Left ventricle myocardium inferior (tissue), 1 donor: Measurements from ENCODE around the gene TBRG4. TPM values are rescaled to one million over a fixed set of nuclear protein-coding genes. Genes with fewer than 3 reads are reported as not detected.

Experiments used
- DNase-seq: peaks from one replicate; pipeline ENCODE4 v3.0.0-alpha.2; 2020
- H3K27ac ChIP-seq: fragments of 200-600 bp; replicated peaks from 2 replicates; pipeline ENCODE4 v1.8.0; 2021
- H3K27me3 ChIP-seq: fragments of 200-600 bp; 2 replicates; pipeline ENCODE4 v1.8.0; 2021; ENCODE audit warnings: low read depth
- H3K36me3 ChIP-seq: fragments of 200-600 bp; 2 replicates; pipeline ENCODE4 v1.8.0; 2021
- H3K4me1 ChIP-seq: fragments of 200-600 bp; 2 replicates; pipeline ENCODE4 v1.8.0; 2021
- H3K4me3 ChIP-seq: fragments of 200-600 bp; 2 replicates; pipeline ENCODE4 v1.8.0; 2021; ENCODE audit warnings: mild to moderate bottlenecking, moderate library complexity
- H3K9me3 ChIP-seq: fragments of 200-600 bp; replicated peaks from 2 replicates; pipeline ENCODE4 v1.8.0; 2021
- CTCF ChIP-seq: fragments of 200-600 bp; IDR thresholded peaks from 2 replicates; pipeline ENCODE4 v1.8.0; 2021; ENCODE audit warnings: antibody characterized with exemption, mild to moderate bottlenecking, borderline replicate concordance
- intact Hi-C: fragments of 100-400 bp; cut with micrococcal nuclease; formaldehyde crosslinking; loops from one replicate; pipeline ENCODE4 v1.11.0; 2022
- total RNA-seq: library from RNA; stranded (reverse); fragmentation: NEBNext Ultra II Directional; extraction: Animal tissue kit (Norgen Biotek cat#: 25700); gene quantifications from one replicate; pipeline ENCODE4 v1.2.1, GENCODE V29; 2021
- donor health status: DM: no; HTN: yes; CAD: no; lungs with severe emphysema.

TBRG4 gene
- total RNA-seq, 1 donor from 2014 or later: 79.3 TPM

GRCh38 chr7:45055016-45055415 is 56.5 kb downstream of the TBRG4 start:
- peaks cover 3% of the 10 kb centered on the region for H3K4me1 ChIP-seq
- H3K4me3 ChIP-seq: no peak overlapping the region
- no peaks in the 10 kb centered on the region for H3K9me3 ChIP-seq
- DNase-seq: no peak
- H3K27me3 ChIP-seq: no peaks in the 10 kb centered on the region
- intact Hi-C loops: no loop called here
- peaks cover 6% of the 10 kb centered on the region for H3K36me3 ChIP-seq
- H3K27ac ChIP-seq: no peak overlapping the region
- no peak for TF ChIP-seq CTCF

GRCh38 chr7:45054442-45054841 is 57.1 kb downstream of the TBRG4 start:
- H3K27ac ChIP-seq: no peak overlapping the region
- TF ChIP-seq CTCF: no peak
- peaks cover 3% of the 10 kb centered on the region for H3K4me1 ChIP-seq
- H3K27me3 ChIP-seq: no peaks in the 10 kb centered on the region
- intact Hi-C loops: no loop called here
- DNase-seq: no peak
- H3K36me3 ChIP-seq: peaks cover 11% of the 10 kb centered on the region
- H3K9me3 ChIP-seq: no peaks in the 10 kb centered on the region
- H3K4me3 ChIP-seq: no peak overlapping the region

- H3K4me1 ChIP-seq: peaks cover 3% of the 10 kb centered on the region
- DNase-seq: no peak
- intact Hi-C loops: no loop called here
These were observed 57.6 kb downstream of the TBRG4 start for GRCh38 chr7:45053941-45054340.

GRCh38 chr7:45053401-45053800 is 58.1 kb downstream of the TBRG4 start:
- H3K9me3 ChIP-seq: no peaks in the 10 kb centered on the region
- intact Hi-C loops: no loop called here
- no peak overlapping the region for H3K27ac ChIP-seq
- H3K4me1 ChIP-seq: peaks cover 3% of the 10 kb centered on the region
- no peak for DNase-seq
- no peaks in the 10 kb centered on the region for H3K27me3 ChIP-seq
- no peak overlapping the region for H3K4me3 ChIP-seq
- no peak for TF ChIP-seq CTCF
- peaks cover 15% of the 10 kb centered on the region for H3K36me3 ChIP-seq

More at GRCh38 chr7:45053941-45054340, 57.6 kb downstream of the TBRG4 start:
- Histone ChIP-seq H3K4me3 (no peak overlapping the region), H3K27me3 (no peaks in the 10 kb centered on the region), H3K9me3 (no peaks in the 10 kb centered on the region), H3K36me3 (peaks cover 15% of the 10 kb centered on the region), H3K27ac (no peak overlapping the region)
- TF ChIP-seq CTCF: no peak

- no peaks in the 10 kb centered on the region for H3K27me3 ChIP-seq
- TF ChIP-seq CTCF: no peak
- H3K4me3 ChIP-seq: no peak overlapping the region
- H3K36me3 ChIP-seq: peaks cover 20% of the 10 kb centered on the region
- intact Hi-C loops: no loop called here
- no peak for DNase-seq
- H3K4me1 ChIP-seq: no peaks in the 10 kb centered on the region
- H3K9me3 ChIP-seq: no peaks in the 10 kb centered on the region
- no peak overlapping the region for H3K27ac ChIP-seq
These were observed 59.5 kb downstream of the TBRG4 start for GRCh38 chr7:45052011-45052410.

- Histone ChIP-seq H3K36me3 (peaks cover 25% of the 10 kb centered on the region), H3K27me3 (no peaks in the 10 kb centered on the region), H3K4me3 (no peak overlapping the region), H3K9me3 (no peaks in the 10 kb centered on the region), H3K4me1 (no peaks in the 10 kb centered on the region), H3K27ac (no peak overlapping the region)
- intact Hi-C loops: no loop called here
- DNase-seq: no peak
- no peak for TF ChIP-seq CTCF
These were observed 61.3 kb downstream of the TBRG4 start for GRCh38 chr7:45050198-45050597.
